Measurements from ENCODE around the gene TCEA2. TPM values are rescaled to one million over a fixed set of nuclear protein-coding genes. Genes with fewer than 3 reads are reported as not detected.

Gene TCEA2
- total and polyA plus RNA-seq, 9 of the 15 experiments (the other 6 are each of a cell fraction or from before 2014, with no cell fraction given) = 1.4 to 28.7 (median 5.4) TPM

GRCh38 chr20:64062276-64062595 is 762 bp upstream of the TCEA2 start (continued):
- no peak for TF ChIP-seq ELK1 (CRISPR knock-in tag; IDR thresholded peaks at IDR 0.05)
- no peak for TF ChIP-seq XRCC3 (IDR thresholded peaks at IDR 0.05)
- TF ChIP-seq SNIP1 (IDR thresholded peaks at IDR 0.05; ENCODE audit: low read depth) = no peak
- TF ChIP-seq ETV5 (CRISPR knock-in tag; IDR thresholded peaks at IDR 0.05; ENCODE audit: low read depth) = no peak
- TF ChIP-seq TEAD1 (CRISPR knock-in tag; IDR thresholded peaks at IDR 0.05) = 0 out of 4 replicates have a peak, but pooled peaks of 1 of the 2 experiments have one; percentile 17
- no peak for TF ChIP-seq ELF1 (tag; IDR thresholded peaks at IDR 0.05)
- no peak for TF ChIP-seq DEAF1 (CRISPR knock-in tag; IDR thresholded peaks at IDR 0.05)
- TF ChIP-seq ZNF316 (IDR thresholded peaks at IDR 0.05) = no peak
- no peak for TF ChIP-seq GTF2E2 (tag; IDR thresholded peaks at IDR 0.05)
- no peak for TF ChIP-seq NFIC (IDR thresholded peaks at IDR 0.05)
- no peak for TF ChIP-seq SIX5 (IDR thresholded peaks at IDR 0.05; ENCODE audit: borderline replicate concordance in 1 of 2, insufficient read depth in 1 of 2, low read depth in 1 of 2, low read length in 2 of 2)
